GM21390 (cell line): Measurements from ENCODE around the gene NLRP9.
"Not testable (repeated sequence)": the region's sequence is repeated elsewhere in the genome, so short reads cannot be mapped to it uniquely, and the experiment has no call there.

ENCODE experiments used
- ATAC-seq: cut with Tn5 transposase; IDR thresholded peaks from one replicate; pipeline ENCODE4 v1.9.1; 2021; ENCODE audit not compliant: unreplicated experiment

The NLRP9 gene

DNA sequence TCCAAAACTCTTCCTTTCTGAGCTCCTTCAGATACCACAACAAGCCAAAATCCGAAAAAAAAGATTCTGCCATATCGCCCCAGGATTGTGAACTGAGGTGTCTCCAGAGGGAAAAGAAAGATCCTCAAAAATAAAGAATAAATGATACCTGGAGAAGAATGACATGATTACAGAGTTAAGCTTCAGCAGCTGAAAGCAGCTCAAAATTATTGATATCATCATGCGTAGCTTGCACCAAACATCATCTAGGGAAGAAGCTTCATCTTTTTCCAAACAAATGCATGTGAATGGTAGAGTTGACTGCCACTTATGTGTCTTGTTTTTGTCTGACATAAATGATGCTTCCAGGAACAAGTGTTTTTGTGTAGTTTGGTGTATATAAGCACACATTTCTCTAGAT, at the start of gene NLRP9:
Gene NLRP9 (minus strand): TSS at position 101 of the 400 bp plus-strand sequence. CDS start 28 bp downstream, at position 73.
- ATAC-seq: no peak

- no peak for ATAC-seq
Measured at GRCh38 chr19:55781112-55781511, 42.9 kb upstream of the NLRP9 start.

DNA sequence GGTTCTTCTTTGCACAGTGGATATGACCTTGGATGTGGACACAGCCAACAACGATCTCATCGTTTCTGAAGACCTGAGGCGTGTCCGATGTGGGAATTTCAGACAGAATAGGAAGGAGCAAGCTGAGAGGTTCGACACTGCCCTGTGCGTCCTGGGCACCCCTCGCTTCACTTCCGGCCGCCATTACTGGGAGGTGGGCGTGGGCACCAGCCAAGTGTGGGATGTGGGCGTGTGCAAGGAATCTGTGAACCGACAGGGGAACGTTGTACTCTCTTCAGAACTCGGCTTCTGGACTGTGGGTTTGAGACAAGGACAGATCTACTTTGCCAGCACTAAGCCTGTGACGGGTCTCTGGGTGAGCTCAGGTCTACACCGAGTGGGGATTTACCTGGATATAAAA, 40.1 kb upstream of the NLRP9 start:
- no peak for ATAC-seq

- ATAC-seq: no peak
Measured at GRCh38 chr19:55777528-55777927, 39.3 kb upstream of the NLRP9 start.

- ATAC-seq: not testable (repeated sequence)
Measured at GRCh38 chr19:55769632-55770031, 31.4 kb upstream of the NLRP9 start.

DNA sequence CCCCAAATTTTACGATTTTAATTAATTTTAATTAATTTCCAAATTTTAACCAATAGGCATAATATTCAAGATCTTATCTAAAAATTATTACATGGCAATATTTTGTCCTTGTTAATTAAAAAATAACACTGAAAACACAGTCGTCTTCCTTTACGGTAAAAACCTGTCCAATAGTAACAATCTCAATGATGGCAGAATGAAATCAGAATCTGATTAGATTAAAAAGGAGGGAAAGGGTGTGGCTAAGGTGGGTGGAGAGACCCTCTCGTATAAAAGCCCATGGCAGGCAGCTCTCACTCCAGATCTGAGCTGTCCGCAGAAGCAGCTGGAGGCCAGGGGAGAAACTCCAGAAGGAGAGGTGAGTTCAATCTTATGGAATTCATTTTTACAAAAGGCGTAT, 30.6 kb upstream of the NLRP9 start, which contains the start of gene RFPL4AL1:
Gene RFPL4AL1 (plus strand): TSS at position 301 of the 400 bp plus-strand sequence. CDS start 2,687 bp downstream, outside the sequence.
- not testable (repeated sequence) for ATAC-seq

GRCh38 chr19:55766466-55766865, 28.3 kb upstream of the NLRP9 start:
- no peak for ATAC-seq

DNA sequence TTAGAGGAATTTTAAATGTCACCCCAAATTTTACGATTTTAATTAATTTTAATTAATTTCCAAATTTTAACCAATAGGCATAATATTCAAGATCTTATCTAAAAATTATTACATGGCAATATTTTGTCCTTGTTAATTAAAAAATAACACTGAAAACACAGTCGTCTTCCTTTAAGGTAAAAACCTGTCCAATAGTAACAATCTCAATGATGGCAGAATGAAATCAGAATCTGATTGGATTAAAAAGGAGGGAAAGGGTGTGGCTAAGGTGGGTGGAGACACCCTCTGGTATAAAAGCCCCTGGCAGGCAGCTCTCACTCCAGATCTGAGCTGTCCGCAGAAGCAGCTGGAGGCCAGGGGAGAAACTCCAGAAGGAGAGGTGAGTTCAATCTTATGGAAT, 20.6 kb upstream of the NLRP9 start, which contains the start of gene RFPL4A:
Gene RFPL4A (plus strand): TSS at position 301 of the 400 bp plus-strand sequence. CDS start 2,704 bp downstream, outside the sequence.
- ATAC-seq: not testable (repeated sequence)

DNA sequence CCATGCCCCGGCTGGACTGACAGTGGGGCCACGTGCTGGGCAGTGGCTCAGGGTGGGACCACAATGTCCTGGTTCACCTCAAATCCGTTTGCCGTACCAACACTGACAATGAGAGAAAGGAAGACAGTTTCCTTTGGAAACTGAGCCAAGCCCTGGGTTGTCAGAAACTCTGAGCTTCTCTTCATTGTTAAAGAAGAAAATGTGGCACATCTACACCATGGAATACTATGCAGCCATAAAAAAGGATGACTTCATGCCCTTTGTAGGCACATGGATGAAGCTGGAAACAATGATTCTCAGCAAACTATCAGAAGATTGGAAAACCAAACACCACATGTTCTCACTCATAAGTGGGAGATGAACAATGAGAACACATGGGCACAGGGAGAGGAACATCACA, 18.6 kb upstream of the NLRP9 start:
- ATAC-seq: not testable (repeated sequence)

GRCh38 chr19:55753401-55753800, 15.2 kb upstream of the NLRP9 start:
- no peak for ATAC-seq

GRCh38 chr19:55750715-55751114, 12.5 kb upstream of the NLRP9 start:
- ATAC-seq: no peak

DNA sequence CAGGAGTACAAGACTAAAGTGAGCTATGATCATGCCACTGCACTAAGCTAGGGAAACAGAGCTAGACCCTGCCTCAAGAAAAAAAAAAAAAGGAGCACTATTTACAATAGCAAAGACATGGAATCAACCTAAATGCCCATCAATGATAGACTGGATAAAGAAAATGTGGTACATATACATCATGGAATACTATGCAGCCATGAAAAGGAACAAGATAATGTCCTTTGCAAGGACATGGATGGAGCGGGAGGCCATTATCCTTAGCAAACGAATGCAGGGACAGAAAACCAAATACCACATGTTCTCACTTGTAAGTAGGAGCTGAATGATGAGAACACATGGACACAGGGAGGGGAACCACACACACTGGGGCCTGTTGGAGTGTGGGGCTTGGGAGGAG, 7.8 kb downstream of the NLRP9 start:
- ATAC-seq: not testable (repeated sequence)

DNA sequence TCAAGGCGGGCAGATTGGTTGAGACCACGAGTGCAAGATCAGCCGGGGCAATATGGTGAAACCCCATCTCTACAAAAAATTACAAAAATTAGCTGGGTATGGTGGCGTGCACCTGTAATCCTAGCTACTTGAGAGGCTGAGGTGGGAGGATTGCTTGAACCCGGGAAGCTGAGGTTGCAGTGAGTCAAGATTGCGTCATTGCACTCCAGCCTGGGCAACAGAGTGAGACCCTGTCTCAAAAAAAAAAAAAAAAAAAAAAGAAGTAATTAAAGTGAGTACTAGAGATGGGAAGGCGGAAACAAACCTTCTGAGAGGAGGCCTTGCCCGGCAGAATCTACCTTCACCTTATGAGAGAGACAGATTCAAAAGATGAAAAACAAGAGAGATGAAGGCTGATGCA, 14.7 kb downstream of the NLRP9 start:
- no peak for ATAC-seq

DNA sequence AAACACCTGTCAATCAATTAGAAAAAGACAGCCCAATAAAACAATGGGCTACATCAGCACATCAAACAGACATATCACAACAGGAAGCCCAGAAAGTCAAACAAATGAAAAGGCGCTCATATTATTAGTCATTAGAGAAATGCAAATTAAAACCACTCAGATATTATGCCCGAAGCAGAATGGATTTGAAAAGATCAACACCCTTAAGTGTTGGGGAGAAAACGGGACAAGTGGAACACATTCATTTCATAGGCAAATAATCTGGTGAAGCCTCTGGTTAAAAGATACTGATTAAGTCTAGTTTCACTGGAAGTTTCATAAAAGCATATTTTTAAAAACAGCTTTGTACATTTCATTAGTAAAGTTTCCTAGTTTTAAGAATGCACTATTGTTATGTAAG, 17.4 kb downstream of the NLRP9 start:
- no peak for ATAC-seq

GRCh38 chr19:55720214-55720746, 17.9 kb downstream of the NLRP9 start:
- ATAC-seq: no peak

GRCh38 chr19:55717879-55718711, 20.1 kb downstream of the NLRP9 start:
- ATAC-seq: not testable (repeated sequence)

DNA sequence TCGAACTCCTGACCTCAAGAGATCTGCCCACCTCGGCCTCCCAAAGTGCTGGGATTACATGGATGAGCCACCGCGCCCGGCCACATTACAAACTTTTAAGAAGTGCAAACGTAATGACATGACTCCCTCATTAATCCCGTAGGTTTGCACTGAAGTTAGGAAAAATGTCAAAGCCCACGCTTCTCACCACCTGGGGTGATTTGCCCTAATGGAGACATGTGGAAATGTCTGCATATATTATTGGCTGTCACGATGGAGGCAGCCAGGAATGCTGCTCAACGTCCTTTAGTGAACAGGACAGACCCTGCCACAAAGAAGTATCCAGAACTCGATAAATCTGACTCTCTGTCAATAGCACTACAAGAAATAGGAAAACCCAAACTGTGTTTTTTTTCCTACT, 21.0 kb downstream of the NLRP9 start:
- ATAC-seq: no peak

DNA sequence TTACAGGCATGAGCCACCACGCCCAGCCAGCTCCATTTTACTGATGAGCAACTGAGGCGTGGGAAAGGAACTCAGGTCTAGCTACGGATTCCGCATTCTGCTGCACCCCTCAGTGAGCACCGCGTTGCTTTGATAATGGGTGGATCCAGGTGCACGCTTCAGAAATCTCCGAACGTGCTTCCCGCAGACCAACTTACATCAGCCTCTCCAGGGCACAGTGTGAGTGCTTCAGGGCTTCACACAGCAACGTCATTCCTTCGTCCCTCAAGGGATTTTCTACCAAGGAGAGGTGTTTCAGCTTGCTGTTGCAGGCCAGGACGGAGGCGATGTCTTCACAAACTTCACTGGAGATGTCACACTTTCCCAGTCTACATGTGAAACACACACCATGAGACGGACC, 21.7 kb downstream of the NLRP9 start:
- no peak for ATAC-seq

GRCh38 chr19:55712804-55713631, 25.2 kb downstream of the NLRP9 start:
- ATAC-seq: no peak

DNA sequence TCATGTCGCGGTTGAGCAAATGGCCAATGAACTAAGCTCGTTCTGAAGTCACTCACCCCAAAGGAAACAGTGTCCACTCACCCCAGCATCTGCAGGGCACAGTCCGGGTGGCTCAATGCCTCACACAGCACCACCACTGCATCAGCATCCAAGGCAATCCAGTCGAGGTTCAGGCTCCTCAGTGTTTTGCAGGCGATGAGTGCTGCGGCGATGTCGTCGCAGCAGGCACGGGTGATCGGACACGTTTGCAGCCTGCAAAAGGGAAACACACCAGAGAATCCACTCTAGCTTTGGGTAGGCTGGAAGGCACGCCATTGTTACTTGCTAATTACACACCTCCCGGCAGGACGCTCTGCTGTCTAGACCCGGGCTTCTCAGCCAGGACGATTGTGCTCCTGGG, 26.5 kb downstream of the NLRP9 start:
- no peak for ATAC-seq

GRCh38 chr19:55705972-55706371, 32.2 kb downstream of the NLRP9 start:
- ATAC-seq: no peak
